Suprapubic skin (tissue), 3 donors: ENCODE data around the gene SCNN1G.

Experiments used
- CTCF ChIP-seq, 2 donors: fragments of 200-600 bp in 1 of 2; fragments of 450-650 bp in 1 of 2; sonication (generic) in 1 of 2; IDR thresholded peaks; one replicate each; pipeline ENCODE4 v1.5.1; 2016 to 2019; ENCODE audit warnings: antibody characterized with exemption in 2 of 2, mild to moderate bottlenecking in 1 of 2, moderate library complexity in 1 of 2
- POLR2A ChIP-seq, 2 donors: fragments of 450-650 bp; IDR thresholded peaks; one replicate each; pipeline ENCODE4 v1.6.1; 2017; ENCODE audit warnings: antibody characterized with exemption in 2 of 2, mild to moderate bottlenecking in 2 of 2, moderate library complexity in 2 of 2

DNA sequence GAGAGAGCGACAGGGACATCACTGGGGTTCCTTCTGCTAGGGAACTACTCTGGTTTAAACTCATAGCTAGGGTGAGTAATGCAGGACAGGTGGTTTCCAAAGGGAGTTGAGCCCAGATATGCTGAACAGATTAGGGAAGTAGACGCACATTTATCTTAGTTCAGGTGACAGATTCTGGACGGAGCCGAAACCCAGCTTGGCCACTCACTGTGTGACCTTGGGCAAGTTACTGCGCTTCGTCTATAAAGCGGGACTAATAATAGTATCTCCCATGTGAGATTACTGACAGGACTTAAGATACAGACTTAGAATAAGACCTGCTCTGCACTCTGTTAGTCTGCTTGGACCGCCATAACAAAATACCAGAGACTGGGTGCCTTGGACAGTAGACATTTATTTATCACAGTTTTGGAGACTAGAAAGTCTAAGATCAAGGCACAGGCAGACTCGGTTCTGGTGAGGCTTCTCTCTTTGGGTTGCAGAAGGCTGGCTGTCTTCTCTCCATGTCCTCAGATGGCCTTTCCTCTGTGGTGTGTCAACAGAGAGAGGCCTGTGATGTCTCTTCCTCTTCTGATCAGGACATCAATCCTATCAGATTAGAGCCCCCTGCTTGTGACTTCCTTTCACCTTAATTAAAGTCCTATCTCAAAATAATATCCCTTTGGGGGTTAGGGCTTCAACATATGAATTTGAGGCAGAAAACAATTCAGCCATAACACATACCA lies 12.1 kb downstream of the SCNN1G start:
- TF ChIP-seq POLR2A (IDR thresholded peaks at IDR 0.05) = no peak
- TF ChIP-seq CTCF (IDR thresholded peaks at IDR 0.05) = no peak
